Dedifferentiated amniotic fluid mesenchymal stem cell (primary cell): ENCODE measurements around the gene SEC23B.
A peak's percentile ranks its signal among the peaks of the same experiment; 100 is the strongest.
"Not testable (repeated sequence)": the region's sequence is repeated elsewhere in the genome, so short reads cannot be mapped to it uniquely, and the experiment has no call there.

Experiments
- DNase-seq: peaks from one replicate; pipeline ENCODE4 v3.0.0-alpha.2; 2016; ENCODE audit errors: extremely low spot score

Gene SEC23B

GRCh38 chr20:18524646-18525045, 16.9 kb downstream of the SEC23B start:
- DNase-seq = no peak

- DNase-seq = not testable (repeated sequence)
These were observed 19.0 kb downstream of the SEC23B start for GRCh38 chr20:18526761-18527160.

- no peak for DNase-seq
These were observed 19.6 kb downstream of the SEC23B start for GRCh38 chr20:18527339-18527738.

GRCh38 chr20:18527836-18528235, 20.1 kb downstream of the SEC23B start:
- no peak for DNase-seq

- DNase-seq = no peak
These were observed 21.3 kb downstream of the SEC23B start for GRCh38 chr20:18529041-18529440.

GRCh38 chr20:18532626-18533025, 24.9 kb downstream of the SEC23B start:
- DNase-seq = no peak

GRCh38 chr20:18533491-18533890, 25.8 kb downstream of the SEC23B start:
- no peak for DNase-seq

- no peak for DNase-seq
These were observed 26.4 kb downstream of the SEC23B start for GRCh38 chr20:18533978-18534644.

GRCh38 chr20:18537651-18538050, 29.9 kb downstream of the SEC23B start:
- no peak for DNase-seq

GRCh38 chr20:18541741-18542140, 34.0 kb downstream of the SEC23B start:
- no peak for DNase-seq

GRCh38 chr20:18543216-18543615, 35.5 kb downstream of the SEC23B start:
- DNase-seq = no peak

- no peak for DNase-seq
These were observed 36.2 kb downstream of the SEC23B start for GRCh38 chr20:18543932-18544331.

GRCh38 chr20:18545566-18545965, 37.8 kb downstream of the SEC23B start:
- DNase-seq = no peak

- no peak for DNase-seq
These were observed 40.7 kb downstream of the SEC23B start for GRCh38 chr20:18548465-18548864.

- no peak for DNase-seq
These were observed 46.0 kb downstream of the SEC23B start for GRCh38 chr20:18553746-18554145.

- peak; percentile 94 for DNase-seq
These were observed 59.4 kb downstream of the SEC23B start, which contains the start of gene SMIM26 for GRCh38 chr20:18566892-18567738. TSS of gene SMIM26 (plus strand) at chr20:18567432. CDS start at chr20:18567479, 47 bp downstream.

- DNase-seq = no peak
These were observed 60.0 kb downstream of the SEC23B start for GRCh38 chr20:18567739-18568091.

GRCh38 chr20:18571009-18571408, 63.3 kb downstream of the SEC23B start:
- no peak for DNase-seq

GRCh38 chr20:18571578-18571977, 63.8 kb downstream of the SEC23B start:
- DNase-seq = no peak

GRCh38 chr20:18577942-18578341, 70.2 kb downstream of the SEC23B start:
- DNase-seq = no peak

GRCh38 chr20:18578581-18578980, 70.8 kb downstream of the SEC23B start:
- DNase-seq = no peak

- DNase-seq = no peak
These were observed 72.3 kb downstream of the SEC23B start for GRCh38 chr20:18580012-18580411.

GRCh38 chr20:18585134-18585533, 77.4 kb downstream of the SEC23B start:
- peak; percentile 76 for DNase-seq
